ENCODE results near the gene POU5F1.

The POU5F1 gene

GRCh38 chr6:31156641-31157040 is 13.8 kb downstream of the POU5F1 start:
- Histone ChIP-seq H3K4me1 (ENCODE audit: control insufficient read depth, insufficient read depth, low read length, unreplicated experiment) (peaks cover 20% of the 10 kb centered on the region), H3K27me3 (ENCODE audit: insufficient read depth, low read length) (no peaks in the 10 kb centered on the region), H3K79me2 (ENCODE audit: control insufficient read depth, insufficient read depth, low read length, unreplicated experiment) (peaks cover 18% of the 10 kb centered on the region), H3K4me3 (ENCODE audit: low read depth, low read length) (peak overlapping the region; percentile 92; the same call in 1 of the 2 replicates), H3K36me3 (ENCODE audit: insufficient read depth, low read length) (peaks cover 17% of the 10 kb centered on the region; the same call in 1 of the 2 replicates), H2AFZ (ENCODE audit: low read length, unreplicated experiment) (no peak overlapping the region), H3K27ac (ENCODE audit: low read depth, low read length) (no peak overlapping the region)

- Histone ChIP-seq H3K4me1 (ENCODE audit: control insufficient read depth, insufficient read depth, low read length, unreplicated experiment) (peaks cover 14% of the 10 kb centered on the region), H3K27ac (ENCODE audit: low read depth, low read length) (no peak overlapping the region), H2AFZ (ENCODE audit: low read length, unreplicated experiment) (no peak overlapping the region), H3K4me3 (ENCODE audit: low read depth, low read length) (no peak overlapping the region), H3K27me3 (ENCODE audit: insufficient read depth, low read length) (no peaks in the 10 kb centered on the region), H3K36me3 (ENCODE audit: insufficient read depth, low read length) (peaks cover 17% of the 10 kb centered on the region; the same call in 1 of the 2 replicates), H3K79me2 (ENCODE audit: control insufficient read depth, insufficient read depth, low read length, unreplicated experiment) (peaks cover 8% of the 10 kb centered on the region)
These were observed 16.0 kb downstream of the POU5F1 start for GRCh38 chr6:31154436-31154835.

DNA sequence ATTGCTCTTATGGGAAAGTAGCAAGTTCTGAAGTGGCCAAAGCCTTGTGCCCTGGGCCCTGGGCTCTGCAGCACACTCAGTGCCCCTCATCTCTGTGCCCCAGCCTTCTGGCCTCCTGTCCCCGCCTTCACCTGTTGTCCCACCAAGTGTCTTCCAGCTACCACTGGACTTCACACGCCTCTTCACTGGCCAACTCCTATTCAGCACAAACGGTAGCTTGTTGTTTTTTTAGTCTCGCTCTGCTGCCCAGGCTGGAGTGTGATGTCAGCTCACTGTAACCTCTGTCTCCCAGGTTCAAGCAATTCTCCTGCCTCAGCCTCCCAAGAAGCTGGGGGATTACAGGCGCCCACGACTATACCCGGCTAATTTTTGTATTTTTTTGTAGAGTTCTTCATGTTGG is 17.7 kb downstream of the POU5F1 start:
- Histone ChIP-seq H2AFZ (ENCODE audit: low read length, unreplicated experiment) (no peak overlapping the region), H3K27ac (ENCODE audit: low read depth, low read length) (no peak overlapping the region), H3K79me2 (ENCODE audit: control insufficient read depth, insufficient read depth, low read length, unreplicated experiment) (no peaks in the 10 kb centered on the region), H3K4me3 (ENCODE audit: low read depth, low read length) (no peak overlapping the region), H3K4me1 (ENCODE audit: control insufficient read depth, insufficient read depth, low read length, unreplicated experiment) (peaks cover 11% of the 10 kb centered on the region), H3K36me3 (ENCODE audit: insufficient read depth, low read length) (peaks cover 17% of the 10 kb centered on the region; the same call in 1 of the 2 replicates), H3K27me3 (ENCODE audit: insufficient read depth, low read length) (no peaks in the 10 kb centered on the region)

DNA sequence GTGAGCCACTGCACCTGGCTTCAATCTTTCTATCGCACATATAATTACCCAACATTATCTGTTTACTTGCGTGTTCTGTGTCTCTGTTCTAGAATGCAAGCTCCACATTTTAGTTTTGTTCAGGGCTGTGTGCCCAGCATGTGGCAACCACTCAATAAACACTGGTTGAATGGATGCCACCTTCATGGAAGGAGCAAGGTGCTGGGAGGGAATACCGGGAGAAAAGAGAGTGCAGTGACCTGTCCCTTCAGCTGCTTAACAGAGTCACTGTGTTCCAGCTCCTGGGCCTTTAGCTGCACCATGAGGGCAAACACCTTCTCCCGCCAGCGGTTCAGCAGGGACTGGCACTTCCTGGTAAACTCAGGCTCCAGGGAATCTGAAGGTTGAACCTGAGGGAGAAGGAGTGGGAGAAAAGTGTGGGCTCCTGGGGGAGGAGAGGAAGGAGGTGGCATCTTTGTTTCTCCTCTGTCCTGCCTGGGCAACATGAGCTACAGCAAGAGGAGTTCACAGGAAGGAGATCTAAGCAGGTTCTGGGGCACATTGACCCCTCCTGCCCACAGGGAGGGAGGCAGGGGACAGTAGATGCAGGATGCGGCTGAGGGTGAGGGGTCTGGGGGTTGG is 20.5 kb downstream of the POU5F1 start:
- H3K79me2 ChIP-seq (ENCODE audit: control insufficient read depth, insufficient read depth, low read length, unreplicated experiment) = no peaks in the 10 kb centered on the region
- H3K36me3 ChIP-seq (ENCODE audit: insufficient read depth, low read length) = peaks cover 6% of the 10 kb centered on the region; the same call in 1 of the 2 replicates
- H2AFZ ChIP-seq (ENCODE audit: low read length, unreplicated experiment) = no peak overlapping the region
- H3K4me1 ChIP-seq (ENCODE audit: control insufficient read depth, insufficient read depth, low read length, unreplicated experiment) = no peaks in the 10 kb centered on the region
- no peak overlapping the region for H3K27ac ChIP-seq (ENCODE audit: low read depth, low read length)
- H3K27me3 ChIP-seq (ENCODE audit: insufficient read depth, low read length) = no peaks in the 10 kb centered on the region
- no peak overlapping the region for H3K4me3 ChIP-seq (ENCODE audit: low read depth, low read length)

- Histone ChIP-seq H3K4me1 (ENCODE audit: control insufficient read depth, insufficient read depth, low read length, unreplicated experiment) (peaks cover 8% of the 10 kb centered on the region), H3K27me3 (ENCODE audit: insufficient read depth, low read length) (no peaks in the 10 kb centered on the region), H3K36me3 (ENCODE audit: insufficient read depth, low read length) (no peaks in the 10 kb centered on the region), H3K79me2 (ENCODE audit: control insufficient read depth, insufficient read depth, low read length, unreplicated experiment) (no peaks in the 10 kb centered on the region), H2AFZ (ENCODE audit: low read length, unreplicated experiment) (no peak overlapping the region), H3K27ac (ENCODE audit: low read depth, low read length) (no peak overlapping the region), H3K4me3 (ENCODE audit: low read depth, low read length) (no peak overlapping the region)
These were observed 25.1 kb downstream of the POU5F1 start for GRCh38 chr6:31145386-31145785.

GRCh38 chr6:31144970-31145340 is 25.5 kb downstream of the POU5F1 start:
- no peak overlapping the region for H3K4me3 ChIP-seq (ENCODE audit: low read depth, low read length)

GRCh38 chr6:31144296-31144969 is 26.0 kb downstream of the POU5F1 start:
- Histone ChIP-seq H3K4me3 (ENCODE audit: low read depth, low read length) (no peak overlapping the region), H3K36me3 (ENCODE audit: insufficient read depth, low read length) (no peaks in the 10 kb centered on the region), H3K4me1 (ENCODE audit: control insufficient read depth, insufficient read depth, low read length, unreplicated experiment) (peaks cover 11% of the 10 kb centered on the region), H3K27ac (ENCODE audit: low read depth, low read length) (no peak overlapping the region), H2AFZ (ENCODE audit: low read length, unreplicated experiment) (no peak overlapping the region), H3K27me3 (ENCODE audit: insufficient read depth, low read length) (no peaks in the 10 kb centered on the region), H3K79me2 (ENCODE audit: control insufficient read depth, insufficient read depth, low read length, unreplicated experiment) (no peaks in the 10 kb centered on the region)

More at GRCh38 chr6:31144970-31145340, 25.5 kb downstream of the POU5F1 start:
- Histone ChIP-seq H3K27me3 (ENCODE audit: insufficient read depth, low read length) (no peaks in the 10 kb centered on the region), H2AFZ (ENCODE audit: low read length, unreplicated experiment) (no peak overlapping the region), H3K36me3 (ENCODE audit: insufficient read depth, low read length) (no peaks in the 10 kb centered on the region), H3K4me1 (ENCODE audit: control insufficient read depth, insufficient read depth, low read length, unreplicated experiment) (peaks cover 8% of the 10 kb centered on the region), H3K27ac (ENCODE audit: low read depth, low read length) (no peak overlapping the region), H3K79me2 (ENCODE audit: control insufficient read depth, insufficient read depth, low read length, unreplicated experiment) (no peaks in the 10 kb centered on the region)

- Histone ChIP-seq H3K27ac (ENCODE audit: low read depth, low read length) (peak overlapping the region; percentile 47), H3K79me2 (ENCODE audit: control insufficient read depth, insufficient read depth, low read length, unreplicated experiment) (no peaks in the 10 kb centered on the region), H3K36me3 (ENCODE audit: insufficient read depth, low read length) (no peaks in the 10 kb centered on the region), H3K27me3 (ENCODE audit: insufficient read depth, low read length) (no peaks in the 10 kb centered on the region), H3K4me3 (ENCODE audit: low read depth, low read length) (no peak overlapping the region), H3K4me1 (ENCODE audit: control insufficient read depth, insufficient read depth, low read length, unreplicated experiment) (peaks cover 12% of the 10 kb centered on the region), H2AFZ (ENCODE audit: low read length, unreplicated experiment) (no peak overlapping the region)
These were observed 27.3 kb downstream of the POU5F1 start for GRCh38 chr6:31143148-31143547.

DNA sequence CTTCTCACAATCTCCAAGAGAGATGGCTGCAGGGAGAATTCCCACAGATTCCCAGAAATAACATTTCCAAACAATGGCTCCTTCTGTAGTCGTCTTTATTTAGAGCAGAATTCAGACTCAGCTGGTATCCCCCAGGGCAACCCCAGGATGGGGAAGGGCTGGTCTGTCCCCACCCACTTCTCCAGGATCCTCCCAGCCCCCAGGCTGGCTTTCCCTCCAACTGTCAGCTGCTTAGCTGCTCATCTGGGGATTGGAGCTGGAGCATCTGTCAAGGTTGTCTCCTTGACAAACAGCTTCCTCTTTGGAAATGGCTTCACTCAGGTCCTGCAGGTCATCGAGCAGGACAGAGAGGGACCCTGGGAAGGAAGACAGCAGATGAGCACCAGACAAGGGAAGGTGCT is 28.1 kb downstream of the POU5F1 start:
- Histone ChIP-seq H3K79me2 (ENCODE audit: control insufficient read depth, insufficient read depth, low read length, unreplicated experiment) (no peaks in the 10 kb centered on the region), H2AFZ (ENCODE audit: low read length, unreplicated experiment) (no peak overlapping the region), H3K4me3 (ENCODE audit: low read depth, low read length) (no peak overlapping the region), H3K27ac (ENCODE audit: low read depth, low read length) (no peak overlapping the region), H3K36me3 (ENCODE audit: insufficient read depth, low read length) (no peaks in the 10 kb centered on the region), H3K27me3 (ENCODE audit: insufficient read depth, low read length) (no peaks in the 10 kb centered on the region), H3K4me1 (ENCODE audit: control insufficient read depth, insufficient read depth, low read length, unreplicated experiment) (peaks cover 12% of the 10 kb centered on the region)

GRCh38 chr6:31140643-31141042 is 29.8 kb downstream of the POU5F1 start:
- Histone ChIP-seq H3K36me3 (ENCODE audit: insufficient read depth, low read length) (no peaks in the 10 kb centered on the region), H3K4me1 (ENCODE audit: control insufficient read depth, insufficient read depth, low read length, unreplicated experiment) (peaks cover 12% of the 10 kb centered on the region), H3K27me3 (ENCODE audit: insufficient read depth, low read length) (no peaks in the 10 kb centered on the region), H3K79me2 (ENCODE audit: control insufficient read depth, insufficient read depth, low read length, unreplicated experiment) (no peaks in the 10 kb centered on the region), H2AFZ (ENCODE audit: low read length, unreplicated experiment) (no peak overlapping the region), H3K4me3 (ENCODE audit: low read depth, low read length) (no peak overlapping the region), H3K27ac (ENCODE audit: low read depth, low read length) (no peak overlapping the region)

- H2AFZ ChIP-seq (ENCODE audit: low read length, unreplicated experiment) = no peak overlapping the region
- H3K27me3 ChIP-seq (ENCODE audit: insufficient read depth, low read length) = no peaks in the 10 kb centered on the region
- no peak overlapping the region for H3K27ac ChIP-seq (ENCODE audit: low read depth, low read length)
- H3K36me3 ChIP-seq (ENCODE audit: insufficient read depth, low read length) = no peaks in the 10 kb centered on the region
- peaks cover 12% of the 10 kb centered on the region for H3K4me1 ChIP-seq (ENCODE audit: control insufficient read depth, insufficient read depth, low read length, unreplicated experiment)
- H3K79me2 ChIP-seq (ENCODE audit: control insufficient read depth, insufficient read depth, low read length, unreplicated experiment) = no peaks in the 10 kb centered on the region
- no peak overlapping the region for H3K4me3 ChIP-seq (ENCODE audit: low read depth, low read length)
These were observed 30.9 kb downstream of the POU5F1 start for GRCh38 chr6:31139599-31139998.

All from ACC112 (cell line).